Thymus (tissue), 11 donors: ENCODE data around the gene CACNA2D3. TPM values are rescaled to one million over a fixed set of nuclear protein-coding genes. Genes with fewer than 3 reads are reported as not detected.

ENCODE experiments used
- DNase-seq, 9 donors: peaks; one replicate each; pipeline ENCODE4 v3.0.0-alpha.2; 2013; ENCODE audit warnings: low spot score in 9 of 9, low read depth in 6 of 9, missing footprints in 1 of 9
- H3K27ac ChIP-seq, 2 donors: one replicate each; pipeline ENCODE4 v1.5.1; 2013; ENCODE audit warnings: control low read depth in 1 of 2, low read depth in 1 of 2, low read length in 1 of 2, mild to moderate bottlenecking in 1 of 2, moderate library complexity in 1 of 2
- H3K27me3 ChIP-seq, 2 donors: one replicate each; pipeline ENCODE4 v1.5.1; 2013; ENCODE audit warnings: low read length in 1 of 2; ENCODE audit not compliant: control insufficient read depth in 2 of 2, insufficient read depth in 1 of 2
- H3K36me3 ChIP-seq, 2 donors: one replicate each; pipeline ENCODE4 v1.5.1; 2013; ENCODE audit warnings: low read length in 1 of 2, mild to moderate bottlenecking in 1 of 2, moderate library complexity in 1 of 2; ENCODE audit not compliant: control insufficient read depth in 2 of 2, insufficient read depth in 2 of 2
- H3K4me1 ChIP-seq, 2 donors: one replicate each; pipeline ENCODE4 v1.5.1; 2013; ENCODE audit warnings: low read length in 2 of 2; ENCODE audit not compliant: control insufficient read depth in 2 of 2, insufficient read depth in 2 of 2
- H3K4me3 ChIP-seq, 2 donors: one replicate each; pipeline ENCODE4 v1.5.1; 2013; ENCODE audit warnings: low read length in 2 of 2, control low read depth in 1 of 2, mild to moderate bottlenecking in 1 of 2
- H3K9me3 ChIP-seq, 2 donors: one replicate each; pipeline ENCODE4 v1.5.1; 2013; ENCODE audit warnings: low read length in 1 of 2, mild to moderate bottlenecking in 1 of 2; ENCODE audit not compliant: control insufficient read depth in 2 of 2, insufficient read depth in 1 of 2
- WGBS: extraction: QIAGEN DNeasy Blood & Tissue Kit; methylation state at CpG from one replicate; pipeline ENCODE4 v1.1.7; 2013; 5-methylcytosine and 5-hydroxymethylcytosine counted together
- polyA plus RNA-seq: library from polyadenylated mRNA; stranded (reverse); fragments of 200-250 nt; gene quantifications from one replicate; pipeline ENCODE4 v1.2.3, GENCODE V29; 2013
- total RNA-seq: library from RNA; stranded (reverse); fragments of 120-200 nt; gene quantifications from one replicate; pipeline ENCODE4 v1.2.4, GENCODE V29; 2013
- donor health status: healthy.

The CACNA2D3 gene
- total and polyA plus RNA-seq, 2 donors, result 1.8 to 2.1 TPM

DNA sequence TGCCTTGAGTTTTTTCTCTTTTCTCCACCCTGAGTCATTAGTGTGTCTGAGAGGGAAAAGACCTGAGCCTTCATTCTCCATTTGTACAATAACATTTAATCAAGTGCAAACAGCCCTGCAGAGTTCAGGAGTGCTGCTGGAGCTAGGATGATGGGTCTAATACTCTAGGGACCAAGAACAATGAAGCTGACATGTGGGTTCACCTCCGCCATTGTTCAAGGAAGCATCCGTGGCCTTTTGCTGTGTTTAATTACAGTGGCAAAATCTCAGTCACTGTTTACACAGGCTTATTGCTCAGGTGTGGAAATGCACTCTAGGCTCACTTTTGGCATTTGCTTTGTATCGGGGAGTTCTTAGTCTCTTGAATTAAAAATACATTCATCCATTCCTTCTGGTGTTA, 545.9 kb downstream of the CACNA2D3 start:
- no peak for DNase-seq
- H3K9me3 ChIP-seq, result no peaks in the 10 kb centered on the region
- 94% methylated on average over 3 of the region's 3 CpGs for WGBS
- H3K4me1 ChIP-seq, result no peaks in the 10 kb centered on the region
- H3K36me3 ChIP-seq, result no peaks in the 10 kb centered on the region
- no peak overlapping the region for H3K4me3 ChIP-seq
- no peak overlapping the region for H3K27ac ChIP-seq
- H3K27me3 ChIP-seq, result no peaks in the 10 kb centered on the region

DNA sequence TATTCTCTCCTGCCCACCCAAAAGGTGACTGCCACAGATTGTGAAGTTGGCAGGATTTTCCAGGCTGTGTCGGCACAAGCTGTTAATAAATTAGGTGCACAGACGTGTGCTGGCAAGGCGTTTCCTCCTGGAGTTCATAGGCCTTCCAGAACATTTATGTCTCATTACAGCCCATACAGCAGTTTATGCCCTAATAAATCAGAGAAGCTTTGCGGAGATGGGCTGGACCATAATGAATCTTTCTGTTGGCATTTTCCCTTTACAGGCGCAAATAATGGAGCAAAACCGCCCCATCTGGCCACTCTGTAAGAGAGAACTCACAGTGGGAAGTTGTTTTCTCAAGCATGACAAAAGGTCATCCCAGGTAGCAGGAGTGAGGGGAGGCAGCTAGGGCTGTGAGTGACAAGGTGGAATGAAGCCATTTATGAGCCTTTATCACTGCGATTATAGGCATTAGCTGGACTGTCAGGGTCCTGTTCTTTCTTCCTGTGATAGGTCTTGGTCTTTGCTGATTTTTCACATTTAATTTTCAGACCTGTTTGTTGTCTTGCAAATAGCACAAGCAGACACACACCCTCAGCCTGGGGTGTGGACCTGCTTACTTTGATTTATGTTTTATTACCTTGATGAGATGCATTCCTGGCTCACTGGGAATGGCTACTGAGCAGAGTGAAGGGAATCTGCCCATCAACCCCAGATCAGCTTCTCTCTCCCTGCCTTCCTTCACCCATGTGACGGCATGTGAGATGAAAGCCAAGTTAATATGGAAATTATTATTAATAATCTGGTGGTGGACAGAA, 548.0 kb downstream of the CACNA2D3 start:
- no peak for DNase-seq
- H3K27ac ChIP-seq, result no peak overlapping the region
- no peaks in the 10 kb centered on the region for H3K4me1 ChIP-seq
- WGBS, result 58% methylated on average over 8 of the region's 8 CpGs
- no peaks in the 10 kb centered on the region for H3K27me3 ChIP-seq
- no peak overlapping the region for H3K4me3 ChIP-seq
- H3K36me3 ChIP-seq, result no peaks in the 10 kb centered on the region
- H3K9me3 ChIP-seq, result no peaks in the 10 kb centered on the region

DNA sequence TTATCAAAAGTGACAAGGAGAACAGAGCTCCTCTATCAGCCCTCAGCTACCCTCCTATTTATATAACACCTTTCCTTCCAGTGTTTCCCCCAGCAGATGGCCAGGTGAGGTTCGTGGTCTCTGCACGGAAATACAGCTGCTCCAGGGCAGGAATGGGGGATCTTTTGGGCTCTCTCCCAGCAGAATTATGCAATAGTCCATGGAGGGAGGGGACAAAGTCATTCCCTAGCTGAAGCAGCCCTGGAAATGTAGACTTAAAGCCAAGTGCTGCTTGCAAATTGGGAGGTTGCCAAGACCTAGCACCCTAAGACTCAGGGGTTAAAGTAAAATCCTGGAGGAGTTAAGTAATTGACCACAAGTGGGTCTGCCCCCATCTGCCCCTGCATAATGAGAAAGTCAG, 549.2 kb downstream of the CACNA2D3 start:
- H3K4me1 ChIP-seq, result no peaks in the 10 kb centered on the region
- H3K27ac ChIP-seq, result no peak overlapping the region
- WGBS, result 42% methylated on average over 2 of the region's 2 CpGs
- no peaks in the 10 kb centered on the region for H3K9me3 ChIP-seq
- H3K36me3 ChIP-seq, result no peaks in the 10 kb centered on the region
- H3K27me3 ChIP-seq, result no peaks in the 10 kb centered on the region
- H3K4me3 ChIP-seq, result no peak overlapping the region
- DNase-seq, result no peak

DNA sequence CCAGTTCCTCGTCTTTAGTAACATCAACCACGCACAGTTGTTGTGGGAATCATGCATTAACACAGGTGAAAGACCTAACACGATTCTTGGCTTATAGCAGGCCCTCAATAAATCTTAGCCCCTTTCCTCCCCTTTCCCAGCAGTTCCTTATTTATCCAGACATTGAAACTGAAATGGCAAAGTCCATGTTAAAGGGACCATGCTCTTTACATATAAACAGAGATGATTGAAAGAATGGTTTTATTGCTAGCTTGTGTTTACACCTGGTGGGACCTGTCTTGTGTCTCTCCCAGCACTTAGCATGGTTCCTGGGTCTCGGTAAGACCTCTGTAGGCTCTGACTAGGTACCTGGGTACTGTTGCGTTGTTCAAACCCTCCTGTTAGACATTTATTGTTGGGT, 553.7 kb downstream of the CACNA2D3 start:
- WGBS, result 73% methylated on average over 5 of the region's 5 CpGs

DNA sequence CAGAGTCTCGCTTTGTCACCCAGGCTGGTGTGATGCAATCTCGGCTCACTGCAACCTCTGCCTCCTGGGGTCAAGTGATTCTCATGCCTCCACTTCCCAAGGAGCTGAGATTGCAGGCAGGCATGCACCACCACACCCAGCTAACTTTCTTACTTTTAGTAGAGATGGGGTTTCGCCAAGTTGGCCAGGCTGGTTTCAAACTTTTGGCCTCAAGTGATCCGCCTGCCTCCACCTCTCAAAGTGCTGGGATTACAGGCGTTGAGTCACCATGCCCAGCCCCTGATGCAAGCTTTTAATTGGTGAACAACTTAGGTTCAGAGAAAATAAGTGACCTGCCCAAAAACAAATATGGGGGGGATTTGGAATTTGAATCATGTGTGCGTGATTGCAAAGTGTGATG, 559.4 kb downstream of the CACNA2D3 start:
- Histone ChIP-seq H3K27me3 (no peaks in the 10 kb centered on the region), H3K36me3 (no peaks in the 10 kb centered on the region), H3K27ac (no peak overlapping the region), H3K4me3 (no peak overlapping the region), H3K9me3 (no peaks in the 10 kb centered on the region), H3K4me1 (no peaks in the 10 kb centered on the region)
- 93% methylated on average over 6 of the region's 6 CpGs for WGBS
- DNase-seq, result no peak

More for the DNA sequence above, 553.7 kb downstream of the CACNA2D3 start:
- DNase-seq, result no peak
- Histone ChIP-seq H3K4me3 (no peak overlapping the region), H3K27ac (no peak overlapping the region), H3K27me3 (no peaks in the 10 kb centered on the region), H3K9me3 (no peaks in the 10 kb centered on the region), H3K4me1 (no peaks in the 10 kb centered on the region), H3K36me3 (no peaks in the 10 kb centered on the region)

DNA sequence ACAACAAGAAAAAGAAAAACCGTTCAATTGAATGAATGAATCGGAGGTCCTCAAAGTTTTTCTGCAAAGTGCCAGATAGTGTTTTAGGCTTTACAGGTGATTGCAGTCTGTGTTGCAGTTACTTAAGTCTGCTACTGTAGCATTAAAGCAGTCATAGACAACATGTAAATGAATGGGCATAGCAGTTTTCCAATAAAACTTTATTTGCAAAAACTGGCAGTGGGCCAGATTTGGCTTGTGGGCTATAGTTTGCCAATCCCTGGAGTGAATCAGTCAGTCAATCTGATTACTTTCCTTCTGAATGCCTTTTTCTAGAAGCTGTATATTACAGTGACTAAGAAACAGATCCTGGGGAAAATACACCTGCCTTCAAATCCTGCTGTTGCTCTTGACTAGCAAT, 562.9 kb downstream of the CACNA2D3 start:
- Histone ChIP-seq H3K4me3 (no peak overlapping the region), H3K4me1 (no peaks in the 10 kb centered on the region), H3K9me3 (no peaks in the 10 kb centered on the region), H3K27me3 (no peaks in the 10 kb centered on the region), H3K36me3 (no peaks in the 10 kb centered on the region), H3K27ac (no peak overlapping the region)
- no peak for DNase-seq
- 94% methylated on average over 2 of the region's 2 CpGs for WGBS

DNA sequence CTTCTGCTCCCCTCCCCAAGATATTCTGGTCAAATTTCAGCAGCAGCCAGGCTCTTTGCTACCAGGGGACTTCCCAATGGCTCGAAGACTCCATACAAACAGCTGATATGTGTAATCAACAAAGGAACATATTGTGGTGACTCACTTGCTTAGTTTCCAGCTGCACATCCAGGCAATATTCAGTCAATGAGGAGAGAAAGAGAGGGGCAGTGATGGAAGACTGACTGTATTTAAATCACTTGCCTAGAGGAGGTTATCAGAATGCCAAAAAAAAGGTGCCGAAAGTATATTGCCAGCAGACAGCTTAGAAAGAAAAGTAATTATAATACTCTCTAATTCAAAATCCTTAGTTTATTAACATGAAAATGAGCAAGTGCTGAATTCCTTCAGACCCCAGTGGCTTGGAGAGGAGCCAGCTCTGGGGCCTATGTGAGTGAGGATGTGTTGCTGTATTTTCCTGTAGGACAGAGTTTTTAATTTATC, 569.0 kb downstream of the CACNA2D3 start:
- Histone ChIP-seq H3K4me3 (no peak overlapping the region), H3K9me3 (no peaks in the 10 kb centered on the region), H3K27me3 (no peaks in the 10 kb centered on the region), H3K27ac (no peak overlapping the region), H3K36me3 (no peaks in the 10 kb centered on the region), H3K4me1 (no peaks in the 10 kb centered on the region)
- peak in 1 of 9 donors; percentile 1 for DNase-seq
- 84% methylated on average over 2 of the region's 2 CpGs for WGBS

DNA sequence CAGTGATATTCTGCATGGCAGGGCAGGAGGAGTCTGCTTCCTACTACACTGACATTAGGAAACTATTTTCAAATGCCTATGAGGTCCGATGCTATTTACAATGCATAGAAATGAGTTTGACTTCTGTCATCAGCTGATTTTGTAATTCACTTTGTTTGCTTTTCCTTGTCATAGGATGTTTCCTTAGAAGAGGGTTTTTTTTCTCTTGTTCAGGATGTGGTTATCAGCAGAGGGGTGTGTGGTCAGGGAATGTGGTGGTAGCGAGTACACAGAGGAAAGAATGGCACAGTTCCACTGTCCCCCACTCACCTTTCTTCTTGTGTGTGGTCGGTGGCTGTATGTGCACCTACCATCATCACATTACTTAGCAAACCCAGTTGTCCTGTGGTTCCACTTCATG, 574.0 kb downstream of the CACNA2D3 start:
- no peaks in the 10 kb centered on the region for H3K4me1 ChIP-seq
- H3K36me3 ChIP-seq, result no peaks in the 10 kb centered on the region
- 35% methylated on average over 3 of the region's 3 CpGs for WGBS
- H3K27me3 ChIP-seq, result no peaks in the 10 kb centered on the region
- DNase-seq, result no peak
- H3K27ac ChIP-seq, result no peak overlapping the region
- H3K4me3 ChIP-seq, result no peak overlapping the region
- no peaks in the 10 kb centered on the region for H3K9me3 ChIP-seq

DNA sequence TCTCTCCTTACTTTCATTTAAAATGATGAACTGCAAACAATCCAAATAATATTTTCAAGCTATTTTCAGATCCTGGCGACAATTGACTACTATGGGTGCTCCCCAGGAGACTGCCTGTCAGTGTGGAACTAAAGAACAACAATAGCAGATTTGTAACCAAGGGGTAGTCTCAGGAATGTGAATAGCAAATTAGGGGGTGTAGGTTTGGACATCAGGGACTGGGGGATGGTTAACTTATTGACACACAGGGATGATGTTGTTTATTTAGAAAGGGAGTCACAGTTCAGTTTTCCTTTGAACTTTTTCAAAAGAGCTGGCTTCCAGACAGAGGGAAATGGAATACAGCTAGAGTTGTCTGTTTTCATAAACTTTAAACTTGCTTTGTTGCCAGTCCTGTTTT, 575.7 kb downstream of the CACNA2D3 start:
- no peak overlapping the region for H3K4me3 ChIP-seq
- no peaks in the 10 kb centered on the region for H3K9me3 ChIP-seq
- H3K36me3 ChIP-seq, result no peaks in the 10 kb centered on the region
- no peak for DNase-seq
- 64% methylated on average over 1 of the region's 1 CpG for WGBS
- H3K27ac ChIP-seq, result no peak overlapping the region
- H3K4me1 ChIP-seq, result no peaks in the 10 kb centered on the region
- no peaks in the 10 kb centered on the region for H3K27me3 ChIP-seq
